ENCODE measurements around the gene STXBP5.
A peak's percentile ranks its signal among the peaks of the same experiment; 100 is the strongest.

Gene STXBP5

DNA sequence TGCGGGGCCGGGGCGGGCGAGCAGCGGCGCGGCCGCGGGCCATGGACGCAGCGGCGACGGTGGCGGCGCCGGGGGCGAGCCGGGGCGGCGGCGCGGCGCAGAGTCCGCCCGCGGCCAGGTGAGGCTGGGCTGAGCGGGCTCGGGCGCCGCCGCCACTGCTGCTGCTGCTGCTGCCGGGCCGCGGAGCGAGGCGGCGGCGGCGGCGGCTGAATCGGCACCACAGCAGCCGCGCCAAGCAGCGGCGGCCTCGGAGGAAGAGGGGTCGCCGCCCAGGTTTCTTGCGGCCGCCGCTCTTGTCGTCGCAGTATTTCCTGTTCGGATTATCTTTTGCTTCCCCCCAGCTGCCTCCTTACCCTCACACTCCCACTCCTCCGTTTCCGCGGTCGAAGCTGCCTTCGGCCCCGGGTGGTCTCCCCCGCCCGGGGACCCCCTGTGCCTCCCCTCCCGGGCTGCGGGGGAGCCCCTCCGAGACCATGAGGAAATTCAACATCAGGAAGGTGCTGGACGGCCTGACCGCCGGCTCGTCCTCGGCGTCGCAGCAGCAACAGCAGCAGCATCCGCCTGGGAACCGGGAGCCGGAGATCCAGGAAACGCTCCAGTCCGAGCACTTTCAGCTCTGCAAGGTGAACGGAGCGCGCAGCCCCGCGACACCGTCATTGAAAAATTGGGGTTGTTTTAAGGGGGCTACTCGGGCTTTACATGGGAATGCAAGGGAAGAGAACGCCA is at the start of gene STXBP5:
STXBP5 (plus strand) TSS at position 358 of the 726 bp plus-strand sequence; CDS start at position 474, 116 bp downstream.
- DNase-seq (ENCODE audit: low spot score): peak; percentile 24

DNA sequence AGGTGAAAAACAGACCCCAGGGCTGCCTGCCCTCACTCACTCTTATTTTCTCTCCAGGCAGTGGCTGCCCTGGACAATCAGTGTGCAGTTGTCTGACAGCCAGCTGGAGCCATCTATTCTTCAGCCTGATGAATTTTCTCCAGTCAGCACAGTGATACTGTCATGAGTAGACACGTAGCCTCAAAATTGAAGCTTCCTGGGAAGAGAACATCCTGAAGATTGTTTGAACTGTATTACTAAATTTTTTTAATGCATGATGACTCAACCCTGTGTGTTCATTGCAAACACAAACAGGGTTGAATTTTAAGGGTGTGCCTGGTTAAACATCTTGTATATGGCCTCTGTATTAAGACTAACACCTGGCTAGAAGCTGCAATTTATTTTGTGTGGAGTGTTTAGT is 49.8 kb upstream of the STXBP5 start:
- no peak for DNase-seq (ENCODE audit: low spot score)

- DNase-seq (ENCODE audit: low spot score): no peak
Measured at GRCh38 chr6:147156218-147156617, 48.0 kb upstream of the STXBP5 start.

GRCh38 chr6:147156799-147157382 is 47.3 kb upstream of the STXBP5 start:
- DNase-seq (ENCODE audit: low spot score): no peak

- DNase-seq (ENCODE audit: low spot score): no peak
Measured at GRCh38 chr6:147157930-147158329, 46.3 kb upstream of the STXBP5 start.

DNA sequence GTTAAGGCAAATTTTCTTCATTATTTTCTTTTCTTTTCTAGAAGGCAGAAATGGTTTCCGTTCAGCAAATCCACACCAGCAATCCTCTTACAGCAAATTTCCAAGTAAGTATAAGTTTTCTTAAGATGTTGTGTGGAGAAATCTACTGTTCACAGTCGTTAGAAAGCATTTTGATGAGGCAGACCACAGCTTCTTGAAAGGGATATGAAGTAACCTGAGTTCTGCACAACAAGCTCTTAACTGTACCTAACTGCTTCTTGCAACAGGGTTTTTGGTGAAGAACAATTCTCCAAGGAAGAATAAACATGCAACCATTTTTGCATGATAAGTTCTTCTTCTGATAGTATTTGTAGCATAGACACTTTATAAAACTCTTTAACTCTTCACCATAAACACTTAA is 45.3 kb upstream of the STXBP5 start:
- no peak for DNase-seq (ENCODE audit: low spot score)

DNA sequence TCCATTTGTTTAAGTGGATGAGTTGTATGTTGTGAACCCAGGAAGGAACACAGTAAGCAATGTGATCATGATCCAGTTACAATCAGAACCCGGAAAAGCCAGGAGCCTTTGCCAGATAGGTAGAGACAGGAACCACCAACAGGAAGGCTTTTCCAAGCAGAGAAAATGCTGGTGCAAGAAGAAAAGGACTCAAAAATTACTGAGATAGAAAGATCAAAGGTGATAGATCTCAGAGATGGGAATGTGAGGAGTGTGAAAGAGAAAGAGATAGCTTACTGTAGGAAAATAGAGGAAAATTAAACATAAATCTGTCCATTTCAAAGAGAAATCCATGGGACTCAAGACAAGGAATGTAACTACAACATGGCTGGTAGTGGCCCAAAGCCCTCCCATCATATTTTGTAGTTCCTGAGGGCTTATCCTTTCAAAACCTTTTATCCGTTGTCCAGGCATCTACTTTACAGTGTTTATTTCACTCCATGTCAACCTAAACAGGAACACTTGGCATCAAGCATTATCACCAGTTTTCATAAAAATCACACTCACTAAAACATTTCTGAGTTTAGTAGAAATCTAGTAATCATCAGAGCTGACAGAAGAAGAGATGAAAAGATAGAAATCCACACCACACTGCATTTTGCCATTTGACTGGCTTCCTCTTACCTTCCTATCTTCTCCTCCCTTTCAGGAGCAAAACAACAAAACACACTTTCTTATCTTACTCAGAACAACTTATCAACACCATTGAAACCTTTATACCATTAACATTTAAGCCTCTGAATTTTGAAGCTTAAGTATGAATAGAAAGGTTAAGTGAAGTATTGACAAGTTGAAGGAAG is 44.5 kb upstream of the STXBP5 start:
- DNase-seq (ENCODE audit: low spot score): no peak

DNA sequence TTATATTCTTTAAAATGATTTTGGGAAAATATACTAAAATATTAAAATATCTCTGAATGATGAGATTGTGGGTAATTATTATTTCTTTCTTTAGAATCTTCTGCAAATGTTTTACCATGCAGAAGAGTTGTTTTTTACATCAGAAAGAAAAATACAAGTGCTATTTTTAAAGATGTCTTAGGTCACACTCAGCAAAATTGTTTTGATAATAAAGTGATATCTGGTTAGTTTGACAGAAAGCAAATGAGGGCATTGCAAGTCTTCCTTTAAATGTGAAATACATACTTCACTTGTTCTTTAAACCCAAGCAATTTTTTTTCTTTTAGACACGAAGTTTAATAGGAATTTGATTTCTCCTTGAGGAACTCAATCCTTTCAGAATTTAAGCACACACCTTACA is 43.6 kb upstream of the STXBP5 start:
- no peak for DNase-seq (ENCODE audit: low spot score)

GRCh38 chr6:147161253-147161973 is 42.8 kb upstream of the STXBP5 start:
- DNase-seq (ENCODE audit: low spot score): no peak

DNA sequence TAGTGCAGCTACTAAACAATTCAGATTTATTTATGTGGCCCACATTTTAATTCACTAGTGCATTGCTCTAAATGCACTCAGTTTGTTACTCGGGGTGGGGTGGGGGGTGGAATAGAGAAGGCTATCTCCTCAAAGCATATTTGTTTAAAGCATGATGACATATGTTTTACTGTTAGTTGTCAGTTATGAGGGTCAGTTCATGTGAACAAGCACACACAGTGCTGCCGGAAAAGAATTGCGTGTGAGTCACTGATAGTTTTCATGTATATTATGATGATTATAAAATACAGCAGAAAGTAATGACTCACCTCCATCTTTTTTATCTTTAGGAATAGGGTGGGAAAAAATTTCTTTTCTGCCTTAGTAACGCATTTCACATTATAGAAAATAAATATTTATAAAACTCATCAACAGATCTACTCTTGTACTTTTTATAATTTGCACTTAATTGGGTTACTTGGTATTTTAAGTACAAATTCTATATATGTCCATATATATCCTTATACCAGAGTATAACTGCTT is 42.2 kb upstream of the STXBP5 start:
- no peak for DNase-seq (ENCODE audit: low spot score)

DNA sequence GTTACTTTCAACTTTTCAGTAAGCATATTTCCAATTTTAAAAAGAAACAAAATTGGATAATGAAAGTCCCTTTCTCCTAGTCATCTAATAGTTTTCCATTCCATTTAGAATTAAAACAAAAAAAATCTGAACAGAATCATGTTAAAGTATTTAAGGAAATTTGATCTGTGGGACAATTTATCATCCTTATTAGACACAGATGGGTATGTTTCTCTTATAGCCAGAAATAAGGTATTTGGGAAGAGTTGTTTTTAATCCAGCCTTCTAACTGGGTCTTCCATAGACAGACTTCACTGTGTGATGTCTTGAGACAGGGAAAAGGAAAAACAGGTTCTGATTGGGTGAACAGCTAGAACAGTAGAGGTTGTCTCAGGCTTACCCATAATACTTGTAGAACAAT is 39.5 kb upstream of the STXBP5 start:
- DNase-seq (ENCODE audit: low spot score): no peak

DNA sequence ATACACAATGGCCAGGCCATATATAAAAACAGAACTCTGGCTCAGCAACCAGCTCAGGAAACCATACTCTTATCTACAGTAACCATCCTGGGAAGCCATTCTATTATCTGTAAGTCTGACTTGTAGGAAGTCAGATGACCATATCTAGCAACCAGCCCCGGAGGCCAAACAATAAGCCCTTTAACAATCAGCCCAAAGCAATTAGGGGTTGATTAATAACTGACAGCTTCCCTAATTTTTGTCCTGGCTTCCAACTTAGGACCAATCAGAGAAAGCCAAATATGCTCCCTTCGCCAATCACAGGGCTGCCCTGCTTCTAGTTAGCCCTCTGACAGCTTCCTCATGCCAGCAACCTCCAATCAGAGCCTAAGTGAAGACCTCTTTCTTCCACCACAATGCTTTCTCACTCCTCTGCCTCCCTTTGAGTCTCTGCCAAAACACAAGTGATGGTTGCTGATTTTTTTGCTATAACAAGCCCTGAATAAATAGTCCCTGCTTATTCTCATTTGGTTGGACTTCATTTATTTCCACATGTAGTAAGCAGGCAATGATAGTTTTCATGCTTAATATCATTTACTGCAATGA is 37.8 kb upstream of the STXBP5 start:
- no peak for DNase-seq (ENCODE audit: low spot score)

DNA sequence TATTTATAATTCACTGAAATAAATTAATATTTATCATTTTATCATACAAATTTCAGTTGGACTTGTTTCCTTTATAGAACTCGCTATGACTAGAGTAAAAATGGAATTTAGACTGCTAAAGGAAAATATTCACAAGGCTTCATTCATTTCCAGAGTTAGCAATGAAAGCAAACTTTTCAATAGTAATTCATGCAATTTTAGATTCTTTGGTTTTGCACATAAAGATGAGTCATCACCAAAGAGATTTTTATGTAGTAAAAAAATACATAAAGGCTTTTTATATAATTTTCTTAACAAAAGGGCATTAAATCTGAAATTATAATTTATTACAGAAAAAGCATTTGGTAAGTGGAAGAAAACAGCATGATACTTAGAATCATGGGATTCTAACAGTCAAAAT is 37.2 kb upstream of the STXBP5 start:
- DNase-seq (ENCODE audit: low spot score): no peak

GRCh38 chr6:147167576-147168461 is 36.4 kb upstream of the STXBP5 start:
- DNase-seq (ENCODE audit: low spot score): no peak

DNA sequence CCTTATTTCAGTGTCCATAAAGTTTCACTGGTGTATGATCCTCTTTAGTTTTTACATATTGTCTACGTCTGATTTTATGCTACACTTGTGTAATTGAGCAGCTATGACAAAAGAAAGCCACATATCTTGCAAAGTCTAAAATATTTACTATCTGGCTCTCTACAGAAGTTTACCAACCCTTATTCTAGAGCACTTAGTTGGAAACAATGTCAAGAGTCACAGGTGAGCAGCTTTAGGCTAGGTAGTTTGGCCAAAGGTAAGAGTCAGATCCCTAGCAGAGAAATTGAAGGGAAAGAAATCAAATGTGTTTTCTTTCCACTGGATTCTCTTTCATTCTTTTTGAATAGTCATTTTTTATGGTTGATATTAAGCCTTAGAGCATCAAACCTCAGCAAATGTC is 34.7 kb upstream of the STXBP5 start:
- DNase-seq (ENCODE audit: low spot score): no peak

- DNase-seq (ENCODE audit: low spot score): no peak
Measured at GRCh38 chr6:147170269-147170668, 33.9 kb upstream of the STXBP5 start.

- DNase-seq (ENCODE audit: low spot score): no peak
Measured at GRCh38 chr6:147173140-147173539, 31.1 kb upstream of the STXBP5 start.

GRCh38 chr6:147173675-147174308 is 30.4 kb upstream of the STXBP5 start:
- DNase-seq (ENCODE audit: low spot score): no peak

GRCh38 chr6:147176795-147177194 is 27.4 kb upstream of the STXBP5 start:
- no peak for DNase-seq (ENCODE audit: low spot score)

- no peak for DNase-seq (ENCODE audit: low spot score)
Measured at GRCh38 chr6:147177286-147177685, 26.9 kb upstream of the STXBP5 start.

Measured in activated CD4-positive, alpha-beta T cell treated with anti-CD3 and anti-CD28 coated beads, Interleukin-2, Interleukin-4, amounts not matched to agents 100 ng/mL and 50 ng/mL, durations not matched to agents 16 hours and 8 hours (primary cell).